HG02623 (cell line): Measurements from ENCODE around the gene ITIH1.

ENCODE experiments used
- ATAC-seq: cut with Tn5 transposase; IDR thresholded peaks from one replicate; pipeline ENCODE4 v1.9.1; 2021; ENCODE audit warnings: moderate library complexity; ENCODE audit not compliant: unreplicated experiment

The ITIH1 gene

GRCh38 chr3:52836471-52836845 is 59.1 kb downstream of the ITIH1 start:
- no peak for ATAC-seq

GRCh38 chr3:52836986-52837385 is 59.6 kb downstream of the ITIH1 start:
- no peak for ATAC-seq

- no peak for ATAC-seq
Observed at GRCh38 chr3:52838561-52839267, 61.3 kb downstream of the ITIH1 start.

- ATAC-seq: no peak
Observed at GRCh38 chr3:52839268-52839575, 61.8 kb downstream of the ITIH1 start.

GRCh38 chr3:52839892-52840545 is 62.6 kb downstream of the ITIH1 start:
- no peak for ATAC-seq

- ATAC-seq: no peak
Observed at GRCh38 chr3:52841211-52841980, 64.0 kb downstream of the ITIH1 start.
